GM21717 (cell line): ENCODE measurements around the gene SDCCAG8.
A peak's percentile ranks its signal among the peaks of the same experiment; 100 is the strongest.

ENCODE experiments used
- ATAC-seq: cut with Tn5 transposase; IDR thresholded peaks from one replicate; pipeline ENCODE4 v1.9.1; 2021; ENCODE audit warnings: mild to moderate bottlenecking, moderate library complexity; ENCODE audit not compliant: unreplicated experiment

Gene SDCCAG8

DNA sequence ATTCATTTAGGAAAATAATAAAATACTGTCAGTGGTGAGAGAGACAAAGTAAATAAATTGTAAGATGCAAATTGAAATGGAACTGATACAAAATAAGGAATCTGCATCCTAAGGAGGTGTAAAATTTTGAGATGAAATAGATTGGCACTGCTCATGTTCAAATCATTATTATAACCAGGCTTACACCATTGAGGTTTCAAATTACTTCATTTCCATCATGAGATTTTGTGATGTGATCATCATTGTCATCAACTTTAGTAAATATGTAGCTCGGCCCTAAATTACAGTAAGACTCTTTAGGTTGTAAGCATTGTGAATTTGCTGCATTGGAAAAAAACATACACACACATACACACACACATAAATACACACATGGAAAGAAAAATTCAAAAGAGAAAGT, 123.4 kb downstream of the SDCCAG8 start:
- ATAC-seq = no peak

- no peak for ATAC-seq
Measured at GRCh38 chr1:243379706-243380105, 123.9 kb downstream of the SDCCAG8 start.

GRCh38 chr1:243388276-243388675, 132.4 kb downstream of the SDCCAG8 start:
- no peak for ATAC-seq

GRCh38 chr1:243390162-243390791, 134.4 kb downstream of the SDCCAG8 start:
- ATAC-seq = no peak

DNA sequence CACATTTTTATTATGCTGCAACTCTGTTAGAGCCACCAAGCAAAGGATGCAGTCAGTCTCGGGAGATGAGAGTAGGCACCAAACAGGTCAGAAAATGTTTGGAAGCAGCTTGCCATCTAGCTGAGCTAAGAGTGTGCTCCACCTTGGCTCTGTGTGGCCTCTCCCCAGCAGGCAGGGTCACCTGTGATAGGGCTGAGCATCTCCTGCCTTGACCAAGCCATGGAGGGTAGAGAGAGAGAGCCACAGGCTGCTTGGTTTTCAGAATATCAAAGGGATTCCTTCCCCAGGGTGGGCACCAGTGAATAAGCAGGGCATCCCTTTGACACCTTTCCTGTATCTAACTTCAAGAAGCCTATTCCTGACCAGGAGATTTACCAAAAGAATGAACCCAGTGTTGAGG, 135.5 kb downstream of the SDCCAG8 start:
- no peak for ATAC-seq

- ATAC-seq = no peak
Measured at GRCh38 chr1:243393096-243393495, 137.3 kb downstream of the SDCCAG8 start.

DNA sequence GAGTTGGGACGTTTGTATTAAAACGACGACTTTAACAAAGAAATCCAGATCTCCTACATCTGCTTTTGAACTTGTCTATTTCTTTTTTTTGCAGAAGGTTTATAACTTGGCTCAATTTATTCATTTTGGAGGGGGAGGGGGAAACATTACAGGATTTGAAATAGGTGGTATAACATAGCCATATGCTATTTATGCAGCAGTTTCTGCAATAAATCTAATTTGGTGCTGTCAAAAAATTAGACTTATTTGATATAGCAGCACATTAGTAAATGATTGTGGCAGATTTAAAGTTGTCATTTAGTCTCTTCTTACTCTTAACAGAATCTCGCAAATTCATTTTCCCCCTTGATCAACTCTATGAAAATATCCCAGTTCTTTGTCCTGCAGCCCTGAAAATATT, 138.2 kb downstream of the SDCCAG8 start:
- no peak for ATAC-seq

GRCh38 chr1:243394601-243395464, 139.0 kb downstream of the SDCCAG8 start:
- no peak for ATAC-seq

GRCh38 chr1:243396424-243396823, 140.6 kb downstream of the SDCCAG8 start:
- no peak for ATAC-seq

GRCh38 chr1:243396876-243397275, 141.0 kb downstream of the SDCCAG8 start:
- ATAC-seq = no peak

DNA sequence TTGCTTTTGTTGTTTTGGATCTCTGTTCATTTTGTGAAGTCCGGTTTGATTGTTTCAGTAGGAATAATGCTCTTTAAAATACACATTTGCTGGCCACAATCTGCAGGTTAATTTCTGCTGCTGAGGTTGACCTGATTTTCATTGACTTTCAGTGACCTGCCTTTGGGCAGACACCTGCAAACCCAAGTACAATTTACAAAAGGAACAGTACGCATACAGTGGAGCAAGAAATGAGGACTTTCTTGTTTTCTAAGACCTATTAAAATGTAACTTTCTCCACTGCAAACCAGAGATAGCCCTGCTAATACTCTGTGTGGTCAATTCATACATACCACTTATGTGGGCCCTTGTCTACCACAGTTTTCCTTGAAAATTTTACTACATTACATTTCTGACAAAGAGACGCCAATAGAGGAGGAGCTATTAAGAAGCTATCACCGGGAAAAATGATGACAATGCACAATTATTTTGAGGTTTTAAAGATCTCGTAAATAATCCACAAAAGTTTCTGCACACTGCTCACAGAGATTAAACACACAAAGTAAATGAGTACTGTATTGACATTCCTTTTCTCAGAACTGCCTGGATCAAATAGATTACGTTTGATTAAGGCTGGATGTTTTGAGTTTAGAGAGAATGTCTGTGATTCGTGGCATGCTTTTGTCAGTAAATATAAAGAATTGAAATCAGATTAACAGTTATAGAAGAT, 141.9 kb downstream of the SDCCAG8 start:
- ATAC-seq = no peak

- no peak for ATAC-seq
Measured at GRCh38 chr1:243399561-243400155, 143.8 kb downstream of the SDCCAG8 start.

- ATAC-seq = no peak
Measured at GRCh38 chr1:243402868-243403267, 147.0 kb downstream of the SDCCAG8 start.

- ATAC-seq = no peak
Measured at GRCh38 chr1:243406424-243406823, 150.6 kb downstream of the SDCCAG8 start.

DNA sequence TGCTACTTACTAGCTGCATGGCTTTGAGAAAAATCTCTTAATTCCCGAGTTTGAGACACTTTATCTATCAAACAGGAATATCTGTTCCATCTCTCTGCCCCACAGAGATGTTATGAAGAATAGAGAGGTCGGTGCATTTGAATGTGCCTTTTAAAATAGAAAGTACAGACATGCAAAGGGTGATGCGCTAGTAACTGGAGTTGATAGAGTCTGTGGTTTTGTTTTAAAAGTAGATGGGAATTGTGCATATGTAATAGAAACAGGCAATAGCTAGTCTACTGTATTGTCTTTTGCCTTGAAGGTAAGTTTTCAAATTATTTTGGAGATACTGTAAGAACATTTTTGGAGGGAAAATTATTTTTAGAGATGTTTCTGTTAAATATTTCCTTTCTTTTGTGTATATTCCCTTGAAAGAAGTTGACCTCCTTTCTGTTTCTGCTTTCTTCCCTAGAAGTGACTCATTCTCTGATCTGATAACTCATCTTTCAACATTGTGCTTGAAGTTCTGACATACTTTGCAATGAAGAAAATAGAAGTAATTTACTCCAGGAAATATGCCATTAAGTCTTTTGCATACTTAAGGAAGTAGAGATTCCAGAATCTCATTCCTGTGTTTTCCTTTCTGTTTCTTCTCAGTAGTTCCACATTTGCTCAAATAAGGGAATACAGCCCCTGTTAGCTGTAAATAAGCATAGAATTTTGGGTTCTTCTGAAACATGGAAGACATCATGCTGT, 151.6 kb downstream of the SDCCAG8 start:
- ATAC-seq = no peak

GRCh38 chr1:243408479-243408878, 152.6 kb downstream of the SDCCAG8 start:
- ATAC-seq = no peak

- ATAC-seq = no peak
Measured at GRCh38 chr1:243409284-243409683, 153.4 kb downstream of the SDCCAG8 start.

DNA sequence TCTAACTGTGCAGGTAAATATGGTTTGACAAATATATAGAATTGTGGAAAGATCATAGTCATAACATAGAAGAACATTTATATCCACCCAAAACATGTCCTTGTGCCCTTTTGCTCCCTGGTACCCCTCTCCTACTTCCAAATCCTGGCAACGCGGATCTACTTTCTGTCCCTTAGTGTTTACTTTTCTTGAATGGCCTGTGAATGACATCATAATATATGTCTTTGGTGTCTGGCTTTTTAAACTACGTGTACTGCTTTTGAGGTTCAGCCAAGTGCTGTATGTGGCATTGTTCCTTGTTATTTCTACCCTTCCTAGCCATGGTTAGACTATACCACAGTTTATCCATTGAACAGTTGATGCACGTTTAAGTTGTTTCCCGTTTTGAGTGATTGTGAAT, 155.6 kb downstream of the SDCCAG8 start:
- ATAC-seq = no peak

DNA sequence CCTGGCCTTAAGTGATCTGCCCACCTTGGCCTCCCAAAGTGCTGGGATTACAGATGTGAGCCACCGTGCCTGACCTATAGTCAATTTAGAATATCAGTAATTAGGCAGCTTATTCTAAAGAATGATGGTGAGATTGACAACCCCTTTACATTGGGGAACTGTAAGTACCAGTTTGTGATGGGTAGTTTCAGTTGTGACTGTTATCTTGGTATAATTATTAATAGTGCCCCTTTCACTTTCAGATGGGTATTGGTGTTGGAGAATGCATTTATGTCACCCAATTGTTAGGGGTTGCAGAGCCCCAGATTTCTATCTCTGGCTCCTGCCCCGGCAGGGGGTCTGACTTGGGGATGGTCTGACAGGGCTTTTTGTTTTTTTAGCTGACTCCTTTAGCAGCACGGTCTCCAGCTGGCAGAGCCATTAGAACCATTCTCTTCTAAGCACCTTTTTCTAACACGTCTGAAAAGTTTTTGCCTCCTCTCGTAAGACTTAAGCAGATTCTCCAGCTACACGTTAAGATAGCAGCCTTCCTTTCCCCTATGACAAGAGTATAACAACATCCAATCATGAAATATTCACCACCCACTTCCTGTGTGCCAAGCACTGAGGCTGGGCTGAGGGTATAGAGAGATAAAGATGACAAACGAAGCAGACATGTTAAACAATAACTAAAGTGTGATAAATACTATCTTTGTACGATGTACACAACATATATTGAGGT, 157.8 kb downstream of the SDCCAG8 start:
- peak; percentile 50 for ATAC-seq

GRCh38 chr1:243414152-243414494, 158.3 kb downstream of the SDCCAG8 start:
- ATAC-seq = no peak
